NCI-H128 (cell line): ENCODE data around the gene PSMD2.

Experiments
- DNase-seq: peaks from one replicate; lab custom pipeline; 2025; ENCODE audit not compliant: unreplicated experiment; lab: John Stamatoyannopoulos, UW

The PSMD2 gene

DNA sequence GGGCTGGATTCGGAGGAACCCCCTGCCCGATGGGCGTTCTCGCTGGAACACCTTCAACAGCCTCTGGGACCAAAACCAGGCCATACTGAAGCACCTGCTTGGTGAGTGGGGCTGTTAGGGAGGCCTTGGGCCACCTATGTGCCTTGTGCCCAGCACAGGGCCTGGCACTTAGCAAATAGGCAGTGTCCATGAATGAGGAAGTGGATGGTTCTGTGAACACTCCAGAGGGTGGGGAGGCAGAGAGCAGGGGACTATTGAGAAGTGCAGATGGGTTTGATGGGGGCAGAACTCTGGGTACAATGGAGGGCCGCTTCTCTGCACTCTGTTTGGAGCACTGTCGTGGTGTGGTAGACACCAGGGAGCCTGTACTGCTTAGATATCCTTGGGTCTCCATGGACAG, 21.7 kb upstream of the PSMD2 start:
- no peak for DNase-seq

GRCh38 chr3:184282941-184283340, 16.1 kb upstream of the PSMD2 start:
- no peak for DNase-seq

DNA sequence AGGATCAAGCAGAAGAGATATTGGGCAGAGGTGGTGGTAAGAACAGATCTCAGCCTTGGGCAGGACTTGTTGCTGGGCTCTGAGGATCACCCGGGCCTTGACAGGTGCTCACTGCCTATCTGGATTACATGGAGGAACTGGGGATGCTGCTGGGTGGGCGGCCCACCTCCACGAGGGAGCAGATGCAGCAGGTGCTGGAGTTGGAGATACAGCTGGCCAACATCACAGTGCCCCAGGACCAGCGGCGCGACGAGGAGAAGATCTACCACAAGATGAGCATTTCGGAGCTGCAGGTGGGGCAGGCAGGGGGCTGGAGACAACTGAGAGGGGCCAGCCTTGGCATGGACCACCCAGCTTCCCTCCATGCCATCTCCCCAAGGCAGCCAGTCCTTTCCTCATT, 15.4 kb upstream of the PSMD2 start:
- no peak for DNase-seq

GRCh38 chr3:184284696-184285095, 14.3 kb upstream of the PSMD2 start:
- DNase-seq: peak; percentile 71

DNA sequence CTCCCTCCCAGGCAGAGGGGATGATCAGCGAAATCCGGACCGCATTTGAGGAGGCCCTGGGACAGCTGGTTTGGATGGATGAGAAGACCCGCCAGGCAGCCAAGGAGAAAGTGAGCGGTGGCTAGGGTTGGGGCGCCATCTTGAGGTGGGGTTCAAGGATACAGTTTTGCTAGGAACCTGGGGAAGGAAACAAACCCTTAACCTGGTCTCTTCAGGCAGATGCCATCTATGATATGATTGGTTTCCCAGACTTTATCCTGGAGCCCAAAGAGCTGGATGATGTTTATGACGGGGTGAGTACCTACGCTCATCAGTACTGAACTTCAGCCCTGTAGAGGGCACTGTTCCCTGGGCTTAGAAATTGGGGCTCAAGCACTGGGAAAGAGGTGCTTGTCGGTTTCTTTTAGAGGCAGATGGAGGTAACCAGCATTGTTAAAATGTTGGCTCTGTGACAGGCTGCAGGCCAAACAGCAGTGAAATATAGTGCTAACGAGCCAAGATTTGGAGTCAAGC, 9.6 kb upstream of the PSMD2 start:
- peak; percentile 43 for DNase-seq

DNA sequence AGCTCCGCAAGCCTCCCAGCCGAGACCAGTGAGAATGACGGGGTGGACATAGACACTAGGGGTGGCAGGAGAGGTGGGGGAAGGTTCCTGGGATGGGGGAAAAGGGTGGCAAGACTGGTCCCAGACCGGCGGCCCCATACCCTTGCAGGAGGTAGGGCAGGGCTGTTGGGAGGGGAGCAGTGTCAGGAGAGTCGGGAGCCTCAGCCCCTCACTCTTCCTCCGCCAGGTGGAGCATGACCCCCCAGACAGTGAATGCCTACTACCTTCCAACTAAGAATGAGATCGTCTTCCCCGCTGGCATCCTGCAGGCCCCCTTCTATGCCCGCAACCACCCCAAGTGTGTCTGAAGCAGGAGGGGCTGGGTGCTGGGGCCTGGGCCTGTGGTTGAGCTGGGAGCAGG, 8.7 kb upstream of the PSMD2 start:
- no peak for DNase-seq

- no peak for DNase-seq
These were observed 7.8 kb upstream of the PSMD2 start for GRCh38 chr3:184291044-184291737.

GRCh38 chr3:184291738-184292445, 7.1 kb upstream of the PSMD2 start:
- no peak for DNase-seq

DNA sequence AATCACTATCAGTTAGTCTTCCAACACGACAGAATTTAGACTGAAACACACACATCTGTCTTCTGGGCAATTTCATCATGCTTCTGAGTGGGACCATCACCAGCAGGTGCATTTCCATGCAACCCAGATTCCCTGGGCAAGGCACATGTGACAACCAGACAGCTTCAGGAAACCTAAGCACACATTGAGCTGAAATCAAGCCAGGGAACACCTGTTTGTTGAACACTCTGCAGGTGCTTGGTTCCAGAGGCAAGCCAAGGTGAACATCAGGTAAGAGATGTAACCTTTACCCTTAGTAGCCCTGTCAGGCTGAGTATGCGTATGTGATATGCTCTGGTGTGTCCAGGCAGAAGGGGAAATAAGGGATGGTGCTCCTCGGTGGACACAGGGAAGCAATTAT, 3.3 kb upstream of the PSMD2 start:
- DNase-seq: no peak

DNA sequence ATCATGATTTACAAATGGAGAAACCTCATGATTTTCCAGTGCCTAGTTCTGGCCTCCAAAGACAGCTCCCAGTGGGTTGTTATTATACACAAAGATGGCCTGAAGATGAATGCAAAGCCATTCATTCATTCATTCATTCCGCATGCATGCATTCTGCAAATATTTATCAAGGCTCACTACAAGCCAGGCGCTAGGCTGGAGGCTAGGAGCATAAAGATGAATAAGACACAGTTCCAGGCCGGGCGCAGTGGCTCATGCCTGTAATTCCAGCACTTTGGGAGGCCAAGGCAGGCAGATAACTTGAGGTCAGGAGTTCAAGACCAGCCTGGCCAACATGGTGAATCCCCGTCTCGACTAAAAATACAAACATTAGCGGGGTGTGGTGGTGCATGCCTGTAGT, 2.4 kb upstream of the PSMD2 start:
- DNase-seq: no peak

- no peak for DNase-seq
These were observed 692 bp downstream of the PSMD2 start for GRCh38 chr3:184299488-184300377.

DNA sequence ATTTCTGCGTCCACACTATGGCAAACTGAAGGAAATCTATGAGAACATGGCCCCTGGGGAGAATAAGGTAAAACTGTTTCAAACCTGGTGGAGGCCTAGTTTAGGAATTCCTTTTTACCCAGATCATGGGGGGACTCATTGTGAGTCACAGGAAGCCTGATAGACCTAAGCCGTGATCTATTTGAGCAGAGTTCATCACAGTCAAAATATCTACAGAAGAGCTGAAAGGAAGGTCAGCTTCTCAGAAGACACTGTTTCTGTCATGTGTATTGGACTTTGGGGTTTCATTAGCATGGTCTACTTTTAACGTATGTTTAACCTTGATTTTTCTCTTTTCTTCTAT, 1.3 kb downstream of the PSMD2 start:
- DNase-seq: no peak

GRCh38 chr3:184305577-184305976, 6.5 kb downstream of the PSMD2 start:
- DNase-seq: no peak

DNA sequence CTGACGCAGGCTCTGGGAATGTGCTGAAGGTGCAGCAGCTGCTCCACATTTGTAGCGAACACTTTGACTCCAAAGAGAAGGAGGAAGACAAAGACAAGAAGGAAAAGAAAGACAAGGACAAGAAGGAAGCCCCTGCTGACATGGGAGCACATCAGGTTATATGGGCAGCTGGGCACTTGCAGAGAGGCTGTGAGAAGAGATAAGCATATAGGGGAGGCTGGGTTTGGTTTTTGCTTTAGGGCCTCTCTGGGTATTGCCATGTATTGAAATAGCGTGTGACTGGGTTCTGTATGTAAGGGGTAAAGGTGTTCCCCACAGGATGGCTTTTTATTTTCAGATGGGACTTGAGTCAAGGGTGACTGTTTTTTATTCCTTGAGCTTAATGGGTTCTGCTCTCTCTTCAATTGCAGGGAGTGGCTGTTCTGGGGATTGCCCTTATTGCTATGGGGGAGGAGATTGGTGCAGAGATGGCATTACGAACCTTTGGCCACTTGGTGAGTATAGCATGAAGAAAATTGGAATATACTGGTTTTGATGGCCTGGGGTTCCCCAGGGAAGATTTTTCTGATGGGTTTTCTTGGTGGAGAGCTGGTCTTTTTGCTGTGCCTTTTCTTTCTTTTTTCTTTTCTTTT, 7.4 kb downstream of the PSMD2 start:
- DNase-seq: no peak

DNA sequence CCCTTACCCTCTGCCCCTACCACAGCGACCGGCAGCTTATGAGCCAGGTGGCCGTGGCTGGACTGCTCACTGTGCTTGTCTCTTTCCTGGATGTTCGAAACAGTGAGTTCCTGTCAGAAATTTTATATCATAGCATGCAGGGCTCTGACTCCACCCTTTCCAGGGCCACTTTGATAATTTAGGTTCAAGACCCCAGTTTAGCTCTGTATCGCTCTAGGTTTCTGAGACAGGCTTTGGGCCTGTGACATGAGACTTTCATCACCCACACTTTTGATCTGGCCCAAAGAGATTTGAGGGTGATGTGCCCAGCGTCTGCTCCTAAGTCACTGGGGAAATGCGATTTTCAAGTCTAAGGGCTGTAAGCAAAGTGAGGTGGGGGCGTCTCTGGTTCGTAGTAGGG, 8.9 kb downstream of the PSMD2 start:
- DNase-seq: no peak

DNA sequence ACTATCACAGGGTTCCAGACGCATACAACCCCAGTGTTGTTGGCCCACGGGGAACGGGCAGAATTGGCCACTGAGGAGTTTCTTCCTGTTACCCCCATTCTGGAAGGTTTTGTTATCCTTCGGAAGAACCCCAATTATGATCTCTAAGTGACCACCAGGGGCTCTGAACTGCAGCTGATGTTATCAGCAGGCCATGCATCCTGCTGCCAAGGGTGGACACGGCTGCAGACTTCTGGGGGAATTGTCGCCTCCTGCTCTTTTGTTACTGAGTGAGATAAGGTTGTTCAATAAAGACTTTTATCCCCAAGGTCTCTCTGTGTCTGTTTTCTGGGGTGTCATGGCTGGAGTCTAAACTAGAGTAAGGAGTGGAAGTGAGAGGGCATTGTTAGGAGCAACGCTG, 9.7 kb downstream of the PSMD2 start:
- no peak for DNase-seq

GRCh38 chr3:184311633-184312032, 12.6 kb downstream of the PSMD2 start:
- no peak for DNase-seq

DNA sequence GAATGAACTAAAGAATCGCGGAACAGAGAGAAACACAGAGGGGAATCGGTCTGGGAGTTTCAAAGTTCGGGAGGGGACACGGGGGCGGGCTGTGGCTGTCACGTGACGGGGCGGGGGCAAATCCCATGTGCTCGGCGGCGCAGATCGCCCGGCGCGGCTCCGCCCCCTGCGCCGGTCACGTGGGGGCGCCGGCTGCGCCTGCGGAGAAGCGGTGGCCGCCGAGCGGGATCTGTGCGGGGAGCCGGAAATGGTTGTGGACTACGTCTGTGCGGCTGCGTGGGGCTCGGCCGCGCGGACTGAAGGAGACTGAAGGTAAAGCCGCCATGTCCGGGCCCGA, 15.3 kb downstream of the PSMD2 start, which contains the start of gene EIF4G1:
TSS of gene EIF4G1 (plus strand) at position 244 of the 337 bp plus-strand sequence. CDS start 1,191 bp downstream, outside the sequence.
- peak; percentile 82 for DNase-seq

- no peak for DNase-seq
These were observed 15.9 kb downstream of the PSMD2 start for GRCh38 chr3:184314700-184315542.

GRCh38 chr3:184315543-184315867, 16.5 kb downstream of the PSMD2 start:
- DNase-seq: no peak
